A673 (cell line): Measurements from ENCODE around the gene KIF5A. TPM values are rescaled to one million over a fixed set of nuclear protein-coding genes. Genes with fewer than 3 reads are reported as not detected.
"Not testable (repeated sequence)": the region's sequence is repeated elsewhere in the genome, so short reads cannot be mapped to it uniquely, and the experiment has no call there.

ENCODE experiments used
- BruUV-seq: library from RNA; stranded (reverse); fragments of 400-500 nt; replicated peaks from 2 replicates; lab custom pipeline; 2021; lab: Mats Ljungman, UMichigan
- CTCF ChIA-PET: fragments of 300-600 bp; sonication (Branson Sonifier 250); formaldehyde crosslinking; loops from one replicate; lab custom pipeline; 2022; ENCODE audit warnings: antibody characterized with exemption; lab: Charles Lee
- POLR2A ChIA-PET: fragments of 300-600 bp; sonication (Branson Sonifier 250); formaldehyde crosslinking; loops from one replicate; lab custom pipeline; 2022; ENCODE audit warnings: antibody characterized with exemption; ENCODE audit not compliant: low non-redundant PET; lab: Charles Lee
- DNase-seq: peaks from one replicate; pipeline ENCODE4 v3.0.0-alpha.2; 2015; ENCODE audit warnings: low spot score
- H3K27ac ChIP-seq: fragments of 200-600 bp; sonication (generic); 2 replicates; pipeline ENCODE4 v1.5.1; 2016; ENCODE audit warnings: mixed run types, low read depth, mild to moderate bottlenecking, mixed read lengths, antibody characterized with exemption, low read length; ENCODE audit not compliant: poor library complexity, severe bottlenecking
- H3K27me3 ChIP-seq: fragments of 200-600 bp; sonication (generic); replicated peaks from 2 replicates; pipeline ENCODE4 v1.6.1; 2017; ENCODE audit warnings: mixed run types, low read depth, mild to moderate bottlenecking, mixed read lengths, antibody characterized with exemption, low read length; ENCODE audit not compliant: insufficient read depth, poor library complexity
- H3K36me3 ChIP-seq: fragments of 200-600 bp; sonication (generic); 2 replicates; pipeline ENCODE4 v1.6.1; 2016; ENCODE audit warnings: mixed run types, mild to moderate bottlenecking, mixed read lengths, antibody characterized with exemption, low read length; ENCODE audit not compliant: insufficient read depth, poor library complexity, severe bottlenecking
- H3K4me1 ChIP-seq: fragments of 200-600 bp; sonication (generic); 2 replicates; pipeline ENCODE4 v1.6.1; 2017; ENCODE audit warnings: mixed run types, mild to moderate bottlenecking, mixed read lengths, antibody characterized with exemption, low read length; ENCODE audit not compliant: insufficient read depth, poor library complexity, severe bottlenecking
- H3K4me3 ChIP-seq: fragments of 200-600 bp; sonication (generic); 2 replicates; pipeline ENCODE4 v1.5.1; 2016; ENCODE audit warnings: low read depth, mixed run types, mild to moderate bottlenecking, mixed read lengths, low read length; ENCODE audit not compliant: poor library complexity, severe bottlenecking
- H3K9me3 ChIP-seq: fragments of 200-600 bp; sonication (generic); 2 replicates; pipeline ENCODE4 v1.6.1; 2016; ENCODE audit warnings: mixed run types, low read depth, mild to moderate bottlenecking, mixed read lengths, antibody characterized with exemption, low read length; ENCODE audit not compliant: poor library complexity, severe bottlenecking
- EZH2 ChIP-seq: fragments of 200-600 bp; sonication (generic); IDR thresholded peaks from 2 replicates; pipeline ENCODE4 v1.6.1; 2017; ENCODE audit warnings: borderline replicate concordance, low read depth, mild to moderate bottlenecking, mixed read lengths, antibody characterized with exemption, low read length; ENCODE audit not compliant: poor library complexity, severe bottlenecking
- intact Hi-C: fragments of 100-400 bp; cut with micrococcal nuclease; formaldehyde crosslinking; loops from one replicate; pipeline ENCODE4 v1.10.0; 2022; ENCODE audit not compliant: unreplicated experiment
- total RNA-seq: library from RNA; stranded (reverse); gene quantifications from 2 replicates; pipeline ENCODE4 v1.2.3, GENCODE V29; 2021
- TF ChIP-seq, protein P1 (sequence below): fragments of 300-800, 200-600 bp; sonication (generic); conservative IDR thresholded peaks from 2 replicates; pipeline ENCODE4 v1.5.1; 2017; ENCODE audit warnings: low read depth, mild to moderate bottlenecking, antibody characterized with exemption, low read length, moderate library complexity, mixed read lengths

The KIF5A gene
- total RNA-seq, 1 experiment from 2014 or later: 2.1 TPM

DNA sequence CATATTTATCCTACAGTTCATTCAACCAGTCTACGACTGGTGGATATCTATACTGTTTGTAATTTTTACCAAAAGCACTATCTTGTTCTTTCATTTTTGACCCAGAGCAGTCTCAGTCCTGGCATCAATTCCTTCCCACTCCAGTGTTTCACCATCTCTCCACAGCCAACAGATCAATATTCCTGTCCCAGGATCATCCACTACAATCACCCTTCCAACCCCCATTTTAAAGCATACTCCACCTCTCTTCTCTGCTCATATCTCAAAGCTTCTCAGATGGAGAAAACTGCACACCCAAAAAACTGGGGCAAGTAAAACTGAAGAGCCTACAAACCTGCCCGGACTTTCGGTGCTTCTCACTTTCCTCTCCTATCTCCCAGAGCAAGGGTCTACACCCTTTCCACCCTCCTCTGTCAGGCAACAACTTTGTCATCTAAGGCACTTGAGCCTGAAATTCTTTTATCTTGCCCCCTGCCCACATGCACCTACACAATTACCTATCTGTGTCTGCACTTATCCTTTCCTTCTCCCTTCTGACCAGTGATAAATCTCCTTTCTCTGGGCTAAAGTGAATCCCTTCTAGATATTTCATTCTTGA lies 37.1 kb downstream of the KIF5A start:
- no peak for DNase-seq
- POLR2A ChIA-PET: no interaction called here

DNA sequence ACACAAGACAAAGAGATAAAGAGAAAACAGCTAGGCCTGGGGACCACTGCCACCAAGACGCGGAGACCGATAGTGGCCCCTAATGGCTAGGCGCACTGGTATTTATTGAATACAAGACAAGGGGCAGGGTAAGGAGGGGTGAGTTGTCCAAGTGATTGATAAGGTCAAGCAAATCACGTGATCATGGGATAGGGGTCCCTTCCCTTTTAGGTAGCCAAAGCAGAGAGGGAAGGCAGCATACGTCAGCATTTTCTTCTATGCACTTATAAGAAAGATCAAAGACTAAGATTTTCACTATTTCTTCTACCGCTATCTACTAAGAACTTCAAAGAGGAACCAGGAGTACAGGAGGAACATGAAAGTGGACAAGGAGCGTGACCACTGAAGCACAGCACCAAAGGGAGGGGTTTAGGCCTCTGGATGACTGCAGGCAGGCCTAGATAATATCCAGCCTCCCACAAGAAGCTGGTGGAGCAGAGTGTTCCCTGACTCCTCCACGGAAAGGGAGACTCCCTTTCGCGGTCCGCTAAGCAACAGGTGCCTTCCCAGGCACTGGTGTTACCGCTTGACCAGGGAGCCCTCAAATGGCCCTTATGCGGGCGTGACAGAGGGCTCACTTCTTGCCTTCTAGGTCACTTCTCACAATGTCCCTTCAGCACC lies 39.2 kb downstream of the KIF5A start:
- H3K36me3 ChIP-seq, DNase-seq, H3K9me3 ChIP-seq, H3K4me3 ChIP-seq, H3K27me3 ChIP-seq, BruUV-seq, H3K4me1 ChIP-seq, H3K27ac ChIP-seq, intact Hi-C loops, CTCF ChIA-PET, POLR2A ChIA-PET: not testable (repeated sequence)

More for the DNA sequence above, 37.1 kb downstream of the KIF5A start:
- H3K27me3 ChIP-seq: peaks cover 4% of the 10 kb centered on the region
- TF ChIP-seq, protein P1, sequence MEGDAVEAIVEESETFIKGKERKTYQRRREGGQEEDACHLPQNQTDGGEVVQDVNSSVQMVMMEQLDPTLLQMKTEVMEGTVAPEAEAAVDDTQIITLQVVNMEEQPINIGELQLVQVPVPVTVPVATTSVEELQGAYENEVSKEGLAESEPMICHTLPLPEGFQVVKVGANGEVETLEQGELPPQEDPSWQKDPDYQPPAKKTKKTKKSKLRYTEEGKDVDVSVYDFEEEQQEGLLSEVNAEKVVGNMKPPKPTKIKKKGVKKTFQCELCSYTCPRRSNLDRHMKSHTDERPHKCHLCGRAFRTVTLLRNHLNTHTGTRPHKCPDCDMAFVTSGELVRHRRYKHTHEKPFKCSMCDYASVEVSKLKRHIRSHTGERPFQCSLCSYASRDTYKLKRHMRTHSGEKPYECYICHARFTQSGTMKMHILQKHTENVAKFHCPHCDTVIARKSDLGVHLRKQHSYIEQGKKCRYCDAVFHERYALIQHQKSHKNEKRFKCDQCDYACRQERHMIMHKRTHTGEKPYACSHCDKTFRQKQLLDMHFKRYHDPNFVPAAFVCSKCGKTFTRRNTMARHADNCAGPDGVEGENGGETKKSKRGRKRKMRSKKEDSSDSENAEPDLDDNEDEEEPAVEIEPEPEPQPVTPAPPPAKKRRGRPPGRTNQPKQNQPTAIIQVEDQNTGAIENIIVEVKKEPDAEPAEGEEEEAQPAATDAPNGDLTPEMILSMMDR: no peak
- no peak for TF ChIP-seq EZH2
- H3K9me3 ChIP-seq: no peaks in the 10 kb centered on the region
- no TSS peak for BruUV-seq
- no peak overlapping the region for H3K4me3 ChIP-seq
- peaks cover 5% of the 10 kb centered on the region for H3K4me1 ChIP-seq
- H3K36me3 ChIP-seq: no peaks in the 10 kb centered on the region
- CTCF ChIA-PET: no interaction called here
- intact Hi-C loops: no loop called here
- H3K27ac ChIP-seq: no peak overlapping the region

DNA sequence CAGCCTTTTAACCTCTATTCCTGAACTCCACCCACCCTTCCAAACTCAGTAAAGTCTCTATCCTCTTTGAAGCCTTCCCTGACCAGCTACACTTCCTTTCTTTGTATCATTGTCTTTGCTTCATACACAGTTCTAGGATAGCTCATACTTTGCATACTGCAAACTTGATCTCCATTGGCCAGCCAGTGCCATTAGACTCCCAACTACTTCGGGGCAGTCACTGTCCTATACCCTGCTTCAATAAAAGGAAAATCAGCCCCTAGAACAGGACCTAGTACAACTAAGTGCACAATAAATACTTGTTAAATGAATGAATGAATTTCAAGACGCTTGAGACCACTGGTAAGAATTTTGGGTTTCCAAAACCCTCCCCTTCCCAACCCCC lies 40.6 kb downstream of the KIF5A start:
- intact Hi-C loops: no loop called here
- DNase-seq: no peak
- H3K36me3 ChIP-seq: no peaks in the 10 kb centered on the region
- BruUV-seq: no TSS peak
- peak overlapping the region; percentile 82 for H3K4me3 ChIP-seq
- TF ChIP-seq, protein P1: no peak
- TF ChIP-seq EZH2: no peak
- POLR2A ChIA-PET: no interaction called here
- H3K27ac ChIP-seq: peak overlapping the region; percentile 48
- H3K9me3 ChIP-seq: no peaks in the 10 kb centered on the region
- peaks cover 4% of the 10 kb centered on the region for H3K27me3 ChIP-seq
- CTCF ChIA-PET: interaction anchor here (0.6 kb wide), 1 partner anchor 25 kb away, joined by 5 read pairs; no protein-coding TSS in a partner anchor
- peaks cover 7% of the 10 kb centered on the region for H3K4me1 ChIP-seq
